Neuron (in vitro differentiated cells): ENCODE data around the gene SPINK1.
"Not testable (repeated sequence)": the region's sequence is repeated elsewhere in the genome, so short reads cannot be mapped to it uniquely, and the experiment has no call there.

Experiments
- H2AFZ ChIP-seq: one replicate; pipeline ENCODE4 v1.6.1; 2013; ENCODE audit warnings: low read depth, mild to moderate bottlenecking, inconsistent platforms, low read length, moderate library complexity
- H3K27me3 ChIP-seq: one replicate; pipeline ENCODE4 v1.6.1; 2013; ENCODE audit warnings: low read length; ENCODE audit not compliant: insufficient read depth
- H3K36me3 ChIP-seq: one replicate; pipeline ENCODE4 v1.6.1; 2013; ENCODE audit warnings: low read length; ENCODE audit not compliant: insufficient read depth
- H3K4me1 ChIP-seq: one replicate; pipeline ENCODE4 v1.6.1; 2013; ENCODE audit warnings: low read length; ENCODE audit not compliant: insufficient read depth
- H3K4me3 ChIP-seq: 2 replicates; pipeline ENCODE4 v1.5.1; 2013; ENCODE audit warnings: mild to moderate bottlenecking, low read length, moderate library complexity
- H3K9me3 ChIP-seq: one replicate; pipeline ENCODE4 v1.6.1; 2013; ENCODE audit warnings: low read length

The SPINK1 gene

DNA sequence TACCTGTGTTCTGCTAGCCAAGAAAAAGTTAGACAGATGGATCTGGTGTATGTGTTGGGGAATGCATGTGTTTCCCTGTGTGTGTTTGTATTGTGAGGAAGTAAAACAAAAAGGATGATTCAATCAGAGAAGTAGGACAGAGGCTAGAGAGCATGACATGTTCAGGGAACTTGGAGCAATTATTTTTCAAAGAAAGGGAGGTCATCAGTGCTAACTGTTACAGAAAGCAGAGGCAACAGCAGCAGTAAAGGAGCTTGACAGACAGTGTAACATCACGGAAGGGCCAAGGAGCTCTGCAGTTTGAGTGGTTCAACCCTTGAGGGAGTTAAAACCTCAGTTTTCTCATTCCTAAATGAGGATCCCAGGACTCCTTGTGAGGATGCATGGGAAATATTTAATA lies 13.2 kb downstream of the SPINK1 start:
- H3K4me3 ChIP-seq, result no peak overlapping the region
- peaks cover 11% of the 10 kb centered on the region for H3K4me1 ChIP-seq
- H3K27me3 ChIP-seq, result no peaks in the 10 kb centered on the region
- H3K9me3 ChIP-seq, result no peaks in the 10 kb centered on the region
- H2AFZ ChIP-seq, result no peak overlapping the region
- no peaks in the 10 kb centered on the region for H3K36me3 ChIP-seq

GRCh38 chr5:147813696-147814095 lies 17.8 kb downstream of the SPINK1 start:
- Histone ChIP-seq H3K4me1 (peaks cover 2% of the 10 kb centered on the region), H2AFZ (no peak overlapping the region), H3K27me3 (no peaks in the 10 kb centered on the region), H3K4me3 (no peak overlapping the region), H3K9me3 (no peaks in the 10 kb centered on the region), H3K36me3 (no peaks in the 10 kb centered on the region)

DNA sequence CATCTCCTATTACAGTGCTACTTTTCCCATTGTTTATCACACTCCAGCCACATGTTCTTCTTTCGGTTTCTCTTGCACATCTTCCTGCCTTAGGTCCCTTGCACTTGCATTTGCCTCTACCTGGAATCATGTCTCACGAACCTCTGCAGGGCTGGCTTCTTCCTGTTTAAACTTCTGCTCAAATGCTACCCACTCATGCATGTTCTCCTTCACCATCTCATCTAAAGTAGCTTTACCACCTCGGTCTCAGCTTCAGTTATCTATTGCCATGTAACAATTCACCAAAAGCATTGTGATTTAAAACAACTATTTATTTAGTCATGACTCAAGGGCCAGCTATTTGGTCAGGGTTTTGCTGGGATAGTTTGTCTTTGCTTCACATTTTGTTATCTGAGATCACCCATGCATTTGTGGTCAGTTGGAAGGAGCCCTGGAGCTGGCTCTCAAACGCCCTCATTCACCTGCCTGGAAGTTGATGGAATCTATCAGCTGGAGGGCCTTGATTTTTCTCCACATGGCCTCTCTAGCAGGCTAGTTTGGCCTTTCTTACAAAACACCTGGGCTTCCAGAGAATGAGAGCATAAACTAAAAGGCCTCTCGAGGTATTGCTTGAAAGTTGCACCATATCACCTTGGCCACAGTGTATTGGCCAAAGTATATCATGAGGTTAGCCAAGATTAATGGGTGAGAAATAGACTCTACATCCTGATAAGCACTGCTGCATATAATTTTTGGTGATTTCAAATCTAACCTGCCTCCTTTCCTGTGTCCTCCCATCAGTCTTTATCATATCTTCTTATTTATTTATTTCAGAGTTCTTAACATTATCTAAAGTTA lies 21.4 kb downstream of the SPINK1 start:
- no peaks in the 10 kb centered on the region for H3K9me3 ChIP-seq
- no peaks in the 10 kb centered on the region for H3K27me3 ChIP-seq
- H3K4me1 ChIP-seq, result no peaks in the 10 kb centered on the region
- H3K4me3 ChIP-seq, result no peak overlapping the region
- H3K36me3 ChIP-seq, result no peaks in the 10 kb centered on the region
- no peak overlapping the region for H2AFZ ChIP-seq

- H3K4me1 ChIP-seq, result peaks cover 5% of the 10 kb centered on the region
- H2AFZ ChIP-seq, result peak overlapping the region; percentile 14
- no peaks in the 10 kb centered on the region for H3K36me3 ChIP-seq
- H3K27me3 ChIP-seq, result peaks cover 1% of the 10 kb centered on the region
- H3K4me3 ChIP-seq, result no peak overlapping the region
- no peaks in the 10 kb centered on the region for H3K9me3 ChIP-seq
These were observed 26.4 kb downstream of the SPINK1 start for GRCh38 chr5:147805030-147805454.

- Histone ChIP-seq H3K4me1 (peaks cover 5% of the 10 kb centered on the region), H3K36me3 (no peaks in the 10 kb centered on the region), H2AFZ (no peak overlapping the region), H3K9me3 (no peaks in the 10 kb centered on the region), H3K4me3 (no peak overlapping the region), H3K27me3 (peaks cover 4% of the 10 kb centered on the region)
These were observed 27.1 kb downstream of the SPINK1 start for GRCh38 chr5:147804334-147804733.

DNA sequence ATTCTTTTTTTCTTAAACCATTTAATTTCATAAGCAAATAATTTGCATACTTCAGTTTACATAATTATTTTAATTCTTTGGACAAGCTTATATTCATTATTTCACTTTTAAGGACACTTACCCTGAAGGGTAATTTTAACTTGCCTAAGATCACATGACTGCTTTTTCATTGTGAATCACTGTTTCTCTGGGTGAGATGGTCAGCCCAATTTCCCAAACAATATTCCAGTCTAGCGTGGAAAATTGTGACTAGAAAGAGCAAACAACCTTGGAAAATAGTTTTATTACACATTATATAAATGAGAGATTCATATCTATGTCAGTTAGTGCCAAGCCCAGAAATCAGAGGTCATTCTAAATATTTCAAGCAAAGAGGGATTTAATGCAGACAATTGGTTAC lies 27.5 kb downstream of the SPINK1 start:
- H3K36me3 ChIP-seq, result no peaks in the 10 kb centered on the region
- no peak overlapping the region for H3K4me3 ChIP-seq
- H2AFZ ChIP-seq, result no peak overlapping the region
- peaks cover 4% of the 10 kb centered on the region for H3K27me3 ChIP-seq
- H3K4me1 ChIP-seq, result peaks cover 5% of the 10 kb centered on the region
- H3K9me3 ChIP-seq, result no peaks in the 10 kb centered on the region

- H2AFZ ChIP-seq, H3K4me3 ChIP-seq, H3K36me3 ChIP-seq, H3K9me3 ChIP-seq, H3K4me1 ChIP-seq, H3K27me3 ChIP-seq: not testable (repeated sequence)
These were observed 28.3 kb downstream of the SPINK1 start for GRCh38 chr5:147803161-147803560.

GRCh38 chr5:147801461-147801860 lies 30.0 kb downstream of the SPINK1 start:
- Histone ChIP-seq H3K4me3 (no peak overlapping the region), H3K4me1 (peaks cover 5% of the 10 kb centered on the region), H3K27me3 (peaks cover 4% of the 10 kb centered on the region), H2AFZ (no peak overlapping the region), H3K36me3 (no peaks in the 10 kb centered on the region), H3K9me3 (no peaks in the 10 kb centered on the region)

DNA sequence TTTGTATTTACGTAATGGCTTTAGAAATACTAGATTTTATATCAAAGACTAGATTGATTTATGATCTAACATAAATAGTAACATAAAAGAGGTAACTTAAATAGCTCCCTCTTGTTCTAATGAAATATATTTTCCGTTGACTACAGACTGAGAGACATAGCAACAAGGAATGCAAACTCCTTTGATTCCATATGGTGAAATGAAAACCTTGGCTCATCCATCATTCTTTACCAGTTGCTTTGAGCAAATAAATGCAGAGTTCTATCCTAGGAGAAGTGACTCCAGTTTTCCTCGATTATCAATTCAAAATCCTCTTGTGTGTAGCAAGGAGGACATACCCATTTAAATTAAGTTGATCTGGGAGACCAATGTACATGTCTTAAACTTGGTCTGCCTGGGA lies 31.0 kb downstream of the SPINK1 start:
- Histone ChIP-seq H3K9me3 (no peaks in the 10 kb centered on the region), H3K27me3 (peaks cover 4% of the 10 kb centered on the region), H3K36me3 (no peaks in the 10 kb centered on the region), H2AFZ (no peak overlapping the region), H3K4me3 (no peak overlapping the region), H3K4me1 (peaks cover 5% of the 10 kb centered on the region)

- H3K4me3 ChIP-seq, result no peak overlapping the region
- no peaks in the 10 kb centered on the region for H3K36me3 ChIP-seq
- H3K4me1 ChIP-seq, result no peaks in the 10 kb centered on the region
- no peak overlapping the region for H2AFZ ChIP-seq
- peaks cover 4% of the 10 kb centered on the region for H3K27me3 ChIP-seq
- no peaks in the 10 kb centered on the region for H3K9me3 ChIP-seq
These were observed 34.7 kb downstream of the SPINK1 start for GRCh38 chr5:147796556-147797308.

- H3K36me3 ChIP-seq, result no peaks in the 10 kb centered on the region
- H3K27me3 ChIP-seq, result no peaks in the 10 kb centered on the region
- H3K4me3 ChIP-seq, result no peak overlapping the region
- no peaks in the 10 kb centered on the region for H3K9me3 ChIP-seq
- no peak overlapping the region for H2AFZ ChIP-seq
- H3K4me1 ChIP-seq, result no peaks in the 10 kb centered on the region
These were observed 40.3 kb downstream of the SPINK1 start for GRCh38 chr5:147791181-147791580.

- Histone ChIP-seq H3K4me1 (no peaks in the 10 kb centered on the region), H3K27me3 (no peaks in the 10 kb centered on the region), H2AFZ (no peak overlapping the region), H3K36me3 (no peaks in the 10 kb centered on the region), H3K4me3 (no peak overlapping the region), H3K9me3 (no peaks in the 10 kb centered on the region)
These were observed 41.7 kb downstream of the SPINK1 start for GRCh38 chr5:147789820-147790219.

DNA sequence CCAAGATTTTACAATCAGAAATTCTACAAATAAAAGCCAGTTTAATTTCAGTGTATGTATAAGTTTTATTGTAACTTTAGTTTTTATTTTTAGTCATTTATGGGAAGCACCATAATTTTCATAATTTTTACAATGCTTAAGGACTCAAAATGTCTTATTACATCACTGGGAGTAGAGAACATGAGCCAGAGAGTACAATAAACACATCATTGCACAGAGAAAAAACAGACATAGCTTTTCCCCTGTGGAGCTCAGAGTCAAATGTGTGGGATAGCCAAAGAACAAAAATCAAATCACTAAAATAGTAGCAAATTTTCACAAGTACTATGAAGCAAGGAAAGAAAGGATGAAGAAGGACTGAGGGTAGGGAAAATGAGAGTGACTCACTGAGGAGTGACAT lies 43.4 kb downstream of the SPINK1 start:
- no peaks in the 10 kb centered on the region for H3K9me3 ChIP-seq
- peaks cover 4% of the 10 kb centered on the region for H3K4me1 ChIP-seq
- H2AFZ ChIP-seq, result no peak overlapping the region
- H3K4me3 ChIP-seq, result no peak overlapping the region
- H3K36me3 ChIP-seq, result no peaks in the 10 kb centered on the region
- H3K27me3 ChIP-seq, result no peaks in the 10 kb centered on the region
